Stimulated activated naive CD8-positive, alpha-beta T cell treated with anti-CD3 and anti-CD28 coated beads, Interleukin-15, Interleukin-2, amounts not matched to agents 100 ng/mL and 50 ng/mL, for 24 hours (primary cell): ENCODE measurements around the gene PLG.
"Not testable (repeated sequence)": the region's sequence is repeated elsewhere in the genome, so short reads cannot be mapped to it uniquely, and the experiment has no call there.

ENCODE experiments used
- H3K27ac Mint-ChIP-seq: one replicate; pipeline ENCODE4 v1.8.0; 2021; ENCODE audit warnings: mild to moderate bottlenecking, mixed read lengths
- H3K27me3 Mint-ChIP-seq: one replicate; pipeline ENCODE4 v1.8.0; 2021; ENCODE audit warnings: mixed read lengths
- H3K36me3 Mint-ChIP-seq: one replicate; pipeline ENCODE4 v1.8.0; 2021; ENCODE audit warnings: low read depth, mixed read lengths
- H3K4me1 Mint-ChIP-seq: one replicate; pipeline ENCODE4 v1.8.0; 2021; ENCODE audit warnings: low read depth, mixed read lengths
- H3K4me3 Mint-ChIP-seq: one replicate; pipeline ENCODE4 v1.8.0; 2021; ENCODE audit warnings: mild to moderate bottlenecking, mixed read lengths
- H3K9me3 Mint-ChIP-seq: one replicate; pipeline ENCODE4 v1.8.0; 2021; ENCODE audit warnings: mixed read lengths

Gene PLG

DNA sequence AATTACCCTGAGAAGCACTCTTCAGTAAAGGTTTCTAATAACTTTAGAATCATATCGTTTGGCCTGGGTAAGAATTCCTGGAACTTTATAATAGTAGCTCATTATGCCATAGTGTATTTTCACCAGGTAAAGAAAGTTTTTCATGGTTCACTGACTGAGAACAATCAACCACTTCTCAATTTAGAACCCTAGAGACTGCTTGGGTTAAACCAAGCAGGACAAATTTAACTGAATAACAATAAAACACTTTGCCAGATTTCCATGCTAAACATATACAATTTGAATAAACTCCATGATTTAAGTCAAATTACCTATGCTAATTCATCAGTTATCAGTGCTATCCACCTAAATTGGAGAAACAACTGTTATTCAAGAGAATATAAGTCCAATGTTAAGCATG is 99.4 kb downstream of the PLG start:
- H3K27me3 Mint-ChIP-seq: peaks cover 9% of the 10 kb centered on the region
- no peaks in the 10 kb centered on the region for H3K4me1 Mint-ChIP-seq
- H3K9me3 Mint-ChIP-seq: peaks cover 23% of the 10 kb centered on the region
- no peak overlapping the region for H3K27ac Mint-ChIP-seq
- H3K36me3 Mint-ChIP-seq: no peaks in the 10 kb centered on the region
- H3K4me3 Mint-ChIP-seq: no peak overlapping the region

DNA sequence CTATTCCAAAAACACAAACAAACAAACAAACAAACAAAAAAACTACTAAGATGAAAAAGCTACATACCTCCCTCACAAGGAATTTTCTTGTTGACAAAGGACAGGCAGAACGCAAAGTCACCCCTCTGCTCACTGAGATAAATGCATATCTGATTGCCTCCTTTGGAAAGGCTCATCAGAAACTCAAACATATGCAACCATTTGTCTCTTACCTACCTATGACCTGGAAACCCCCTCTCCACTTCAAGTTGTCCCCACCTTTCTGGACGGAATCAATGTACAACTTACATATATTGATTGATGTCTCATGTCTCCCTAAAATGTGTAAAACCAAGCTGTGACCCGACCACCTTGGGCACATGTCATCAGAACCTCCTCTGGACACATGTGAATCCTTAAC is 100.0 kb downstream of the PLG start:
- peaks cover 18% of the 10 kb centered on the region for H3K9me3 Mint-ChIP-seq
- not testable (repeated sequence) for H3K27me3 Mint-ChIP-seq, H3K4me1 Mint-ChIP-seq

More for the DNA sequence above, 100.0 kb downstream of the PLG start:
- not testable (repeated sequence) for H3K27ac Mint-ChIP-seq, H3K4me3 Mint-ChIP-seq, H3K36me3 Mint-ChIP-seq
